Liver (tissue), 9 donors: Measurements from ENCODE around the gene KIF21A. TPM values are rescaled to one million over a fixed set of nuclear protein-coding genes. Genes with fewer than 3 reads are reported as not detected.
"Not testable (repeated sequence)": the region's sequence is repeated elsewhere in the genome, so short reads cannot be mapped to it uniquely, and the experiment has no call there.

Source experiments
- DNase-seq: peaks from one replicate; pipeline ENCODE4 v3.0.0-alpha.2; 2017; ENCODE audit warnings: low spot score
- H3K27ac ChIP-seq, 2 donors: one replicate each; pipeline ENCODE4 v1.7.0; 2013; ENCODE audit warnings: inconsistent platforms in 2 of 2, low read length in 2 of 2, control low read depth in 1 of 2, low read depth in 1 of 2, mild to moderate bottlenecking in 1 of 2
- H3K27me3 ChIP-seq, 4 donors: one replicate each; pipeline versions ENCODE4 v1.6.1 to v1.7.0; 2013; ENCODE audit warnings: low read length in 3 of 4, inconsistent platforms in 1 of 4, mild to moderate bottlenecking in 1 of 4, moderate library complexity in 1 of 4; ENCODE audit not compliant: control insufficient read depth in 4 of 4, insufficient read depth in 4 of 4
- H3K36me3 ChIP-seq, 4 donors: one replicate each; pipeline versions ENCODE4 v1.6.1 to v1.7.0; 2013; ENCODE audit warnings: low read length in 3 of 4, mild to moderate bottlenecking in 3 of 4, low read depth in 1 of 4, moderate library complexity in 1 of 4; ENCODE audit not compliant: control insufficient read depth in 4 of 4, insufficient read depth in 3 of 4
- H3K4me1 ChIP-seq, 4 donors: one replicate each; pipeline versions ENCODE4 v1.6.1 to v1.7.0; 2013; ENCODE audit warnings: low read length in 3 of 4, mild to moderate bottlenecking in 3 of 4, moderate library complexity in 1 of 4; ENCODE audit not compliant: control insufficient read depth in 4 of 4, insufficient read depth in 4 of 4
- H3K4me3 ChIP-seq, 3 donors: one replicate each; pipeline versions ENCODE4 v1.6.1 to v1.7.0; 2013; ENCODE audit warnings: low read length in 3 of 3, control low read depth in 1 of 3, low read depth in 1 of 3, mild to moderate bottlenecking in 1 of 3
- H3K9ac ChIP-seq, 2 donors: one replicate each; pipeline ENCODE4 v1.7.0; 2013; ENCODE audit warnings: low read length in 2 of 2, mild to moderate bottlenecking in 2 of 2, moderate library complexity in 2 of 2, control low read depth in 1 of 2, low read depth in 1 of 2
- H3K9me3 ChIP-seq, 4 donors: one replicate each; pipeline versions ENCODE4 v1.6.1 to v1.7.0; 2013; ENCODE audit warnings: low read length in 3 of 4; ENCODE audit not compliant: control insufficient read depth in 4 of 4
- FOXA1 ChIP-seq: IDR thresholded peaks from 2 replicates; pipeline ENCODE4 v1.6.1; 2016; ENCODE audit warnings: antibody characterized with exemption
- FOXA2 ChIP-seq: IDR thresholded peaks from 2 replicates; pipeline ENCODE4 v1.6.1; 2016; ENCODE audit warnings: antibody characterized with exemption
- GABPA ChIP-seq, 2 donors: IDR thresholded peaks in 1 of 2; conservative IDR thresholded peaks in 1 of 2; 2 replicates each; pipeline ENCODE4 v1.6.1; 2016; ENCODE audit warnings: antibody characterized with exemption in 2 of 2, mild to moderate bottlenecking in 1 of 2, moderate library complexity in 1 of 2
- HNF4A ChIP-seq, 2 donors: conservative IDR thresholded peaks; 2 replicates each; pipeline ENCODE4 v1.6.1; 2016; ENCODE audit warnings: antibody characterized with exemption in 2 of 2, mild to moderate bottlenecking in 2 of 2
- NR2F2 ChIP-seq: IDR thresholded peaks from 2 replicates; pipeline ENCODE4 v1.6.1; 2016; ENCODE audit warnings: antibody characterized with exemption
- RXRA ChIP-seq, 2 donors: IDR thresholded peaks; 2 replicates each; pipeline ENCODE4 v1.6.1; 2017 to 2018; ENCODE audit warnings: antibody characterized with exemption in 2 of 2, mild to moderate bottlenecking in 1 of 2
- SP1 ChIP-seq: IDR thresholded peaks from 2 replicates; pipeline ENCODE4 v1.6.1; 2018; ENCODE audit warnings: antibody characterized with exemption, mild to moderate bottlenecking
- TAF1 ChIP-seq: conservative IDR thresholded peaks from 2 replicates; pipeline ENCODE4 v1.6.1; 2016; ENCODE audit warnings: antibody characterized with exemption, mild to moderate bottlenecking
- WGBS: extraction: QIAGEN DNeasy Blood & Tissue Kit; methylation state at CpG from one replicate; pipeline ENCODE4 v1.1.7; 2013; 5-methylcytosine and 5-hydroxymethylcytosine counted together
- polyA plus RNA-seq, 2 donors: library from polyadenylated mRNA; stranded (reverse) in 1 of 2; unstranded in 1 of 2; fragments of 200-250 nt in 1 of 2; fragments of >200 nt in 1 of 2; fragmentation: Nextera tagmentation in 1 of 2; extraction: Ambion mirVana in 1 of 2; gene quantifications; one replicate each; pipeline versions ENCODE4 v1.2.1 to v1.2.3, GENCODE V29; 2013 to 2015
- total RNA-seq, 2 donors: library from RNA; depleted of rRNA; stranded (reverse); fragments of >200 nt; gene quantifications; one replicate each; pipeline ENCODE4 v1.2.3, GENCODE V29; 2014
- TF ChIP-seq, protein P1 (sequence below): IDR thresholded peaks from 2 replicates; pipeline ENCODE4 v1.6.1; 2016; ENCODE audit warnings: antibody characterized with exemption
- TF ChIP-seq, protein P2 (sequence below): IDR thresholded peaks from 2 replicates; pipeline ENCODE4 v1.6.1; 2016; ENCODE audit warnings: antibody characterized with exemption, mild to moderate bottlenecking
- TF ChIP-seq, protein P3 (sequence below): IDR thresholded peaks from 2 replicates; pipeline ENCODE4 v1.6.1; 2016; ENCODE audit warnings: antibody characterized with exemption
- TF ChIP-seq, protein P4 (sequence below): fragments of 150-350 bp; IDR thresholded peaks from 2 replicates; pipeline ENCODE4 v1.5.1; 2017; ENCODE audit warnings: improper control_type of control experiment, low read depth, low read length; ENCODE audit not compliant: missing input control
- donor health status: healthy.
- donor health status: healthy.
- donor health status: healthy.
- donor health status: healthy.
- donor health status: healthy.

Gene KIF21A
- total and polyA plus RNA-seq, 4 donors: 9.1 to 47.4 (median 21.0) TPM

DNA sequence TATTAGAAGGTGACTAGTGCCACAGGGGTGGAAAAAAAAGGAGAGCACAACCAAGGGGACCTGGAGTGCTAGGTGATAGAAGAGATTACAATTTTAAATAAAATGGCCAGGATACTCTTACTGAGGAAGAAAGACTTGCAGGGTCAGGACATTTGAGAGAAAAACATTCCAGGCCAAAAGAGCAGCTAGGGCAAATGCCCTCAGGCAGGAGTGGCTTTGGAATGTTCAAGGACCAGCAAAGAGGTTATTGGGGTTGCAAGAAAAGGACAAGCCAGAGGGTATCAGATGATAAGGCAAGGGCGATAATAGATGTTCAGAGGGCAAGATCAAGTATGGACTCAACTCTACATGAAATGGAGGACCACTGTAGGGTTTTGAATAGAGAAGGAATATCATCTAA is 146.4 kb downstream of the KIF21A start:
- 97% methylated on average over 1 of the region's 1 CpG for WGBS
- no peaks in the 10 kb centered on the region for H3K4me1 ChIP-seq
- no peak overlapping the region for H3K27ac ChIP-seq
- peaks cover 2 to 3% (median 2%) of the 10 kb centered on the region in 4 donors for H3K36me3 ChIP-seq
- TF ChIP-seq FOXA1 (no peak), HNF4A (conservative IDR thresholded peaks at IDR 0.05) (no peak), RXRA (IDR thresholded peaks at IDR 0.05) (no peak), FOXA2 (no peak)
- no peak overlapping the region for H3K4me3 ChIP-seq
- H3K9me3 ChIP-seq: no peaks in the 10 kb centered on the region
- H3K9ac ChIP-seq: no peak overlapping the region
- no peaks in the 10 kb centered on the region for H3K27me3 ChIP-seq
- DNase-seq: no peak

DNA sequence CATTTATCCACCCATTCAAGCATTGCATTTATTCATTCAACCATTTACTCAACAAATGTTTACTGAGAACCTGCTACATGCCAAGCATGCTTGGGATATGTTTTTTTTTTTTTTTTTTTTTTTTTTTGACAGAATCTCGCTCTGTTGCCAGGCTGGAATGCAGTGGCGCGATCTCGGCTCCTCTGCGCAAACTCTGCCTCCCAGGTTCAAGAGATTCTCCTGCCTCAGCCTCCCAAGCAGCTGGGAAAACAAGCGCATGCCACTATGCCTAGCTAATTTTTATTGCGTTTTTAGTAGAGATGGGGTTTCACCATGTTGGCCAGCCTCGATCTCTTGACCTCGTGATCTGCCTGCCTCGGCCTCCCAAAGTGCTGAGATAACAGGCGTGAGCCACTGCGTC is 147.3 kb downstream of the KIF21A start:
- H3K27me3 ChIP-seq, H3K36me3 ChIP-seq, DNase-seq, H3K27ac ChIP-seq, H3K9me3 ChIP-seq, H3K4me3 ChIP-seq, H3K4me1 ChIP-seq, H3K9ac ChIP-seq: not testable (repeated sequence)
- 97% methylated on average over 12 of the region's 12 CpGs for WGBS

DNA sequence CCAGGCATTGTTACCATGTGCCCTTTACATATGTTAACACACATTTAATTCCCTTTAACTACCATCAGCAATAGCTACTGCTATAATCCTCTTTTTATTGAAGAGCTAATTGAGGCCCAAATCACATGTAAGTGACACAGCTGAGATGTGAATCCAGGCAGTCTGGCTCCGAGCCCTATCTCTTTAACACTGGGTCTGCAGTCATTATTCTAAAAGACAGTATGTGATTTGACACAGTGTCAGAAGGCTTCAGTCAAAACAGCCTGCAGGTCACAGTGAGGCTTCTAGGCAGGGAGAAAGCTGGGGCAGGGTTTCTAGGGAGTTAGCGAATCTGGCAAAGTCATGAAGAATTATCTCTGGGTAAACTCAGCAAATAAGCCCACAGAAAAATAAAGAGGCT is 148.2 kb downstream of the KIF21A start:
- no peak overlapping the region for H3K4me3 ChIP-seq
- DNase-seq: no peak
- no peak overlapping the region for H3K9ac ChIP-seq

More for the DNA sequence above, 148.2 kb downstream of the KIF21A start:
- WGBS: 85% methylated on average over 2 of the region's 2 CpGs
- Histone ChIP-seq H3K27ac (no peak overlapping the region), H3K9me3 (no peaks in the 10 kb centered on the region), H3K27me3 (no peaks in the 10 kb centered on the region), H3K4me1 (no peaks in the 10 kb centered on the region), H3K36me3 (peaks cover 0 to 3% (median under 1%) of the 10 kb centered on the region in 4 donors)
- TF ChIP-seq NR2F2: no peak
- TF ChIP-seq HNF4A (conservative IDR thresholded peaks at IDR 0.05): no peak
- no peak for TF ChIP-seq GABPA (IDR thresholded peaks at IDR 0.05 in 1 of 2, conservative IDR thresholded peaks at IDR 0.05 in 1 of 2)
- no peak for TF ChIP-seq RXRA (IDR thresholded peaks at IDR 0.05)
- TF ChIP-seq, protein P1, sequence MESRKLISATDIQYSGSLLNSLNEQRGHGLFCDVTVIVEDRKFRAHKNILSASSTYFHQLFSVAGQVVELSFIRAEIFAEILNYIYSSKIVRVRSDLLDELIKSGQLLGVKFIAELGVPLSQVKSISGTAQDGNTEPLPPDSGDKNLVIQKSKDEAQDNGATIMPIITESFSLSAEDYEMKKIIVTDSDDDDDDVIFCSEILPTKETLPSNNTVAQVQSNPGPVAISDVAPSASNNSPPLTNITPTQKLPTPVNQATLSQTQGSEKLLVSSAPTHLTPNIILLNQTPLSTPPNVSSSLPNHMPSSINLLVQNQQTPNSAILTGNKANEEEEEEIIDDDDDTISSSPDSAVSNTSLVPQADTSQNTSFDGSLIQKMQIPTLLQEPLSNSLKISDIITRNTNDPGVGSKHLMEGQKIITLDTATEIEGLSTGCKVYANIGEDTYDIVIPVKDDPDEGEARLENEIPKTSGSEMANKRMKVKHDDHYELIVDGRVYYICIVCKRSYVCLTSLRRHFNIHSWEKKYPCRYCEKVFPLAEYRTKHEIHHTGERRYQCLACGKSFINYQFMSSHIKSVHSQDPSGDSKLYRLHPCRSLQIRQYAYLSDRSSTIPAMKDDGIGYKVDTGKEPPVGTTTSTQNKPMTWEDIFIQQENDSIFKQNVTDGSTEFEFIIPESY: no peak
- TF ChIP-seq TAF1: no peak
- TF ChIP-seq, protein P2, sequence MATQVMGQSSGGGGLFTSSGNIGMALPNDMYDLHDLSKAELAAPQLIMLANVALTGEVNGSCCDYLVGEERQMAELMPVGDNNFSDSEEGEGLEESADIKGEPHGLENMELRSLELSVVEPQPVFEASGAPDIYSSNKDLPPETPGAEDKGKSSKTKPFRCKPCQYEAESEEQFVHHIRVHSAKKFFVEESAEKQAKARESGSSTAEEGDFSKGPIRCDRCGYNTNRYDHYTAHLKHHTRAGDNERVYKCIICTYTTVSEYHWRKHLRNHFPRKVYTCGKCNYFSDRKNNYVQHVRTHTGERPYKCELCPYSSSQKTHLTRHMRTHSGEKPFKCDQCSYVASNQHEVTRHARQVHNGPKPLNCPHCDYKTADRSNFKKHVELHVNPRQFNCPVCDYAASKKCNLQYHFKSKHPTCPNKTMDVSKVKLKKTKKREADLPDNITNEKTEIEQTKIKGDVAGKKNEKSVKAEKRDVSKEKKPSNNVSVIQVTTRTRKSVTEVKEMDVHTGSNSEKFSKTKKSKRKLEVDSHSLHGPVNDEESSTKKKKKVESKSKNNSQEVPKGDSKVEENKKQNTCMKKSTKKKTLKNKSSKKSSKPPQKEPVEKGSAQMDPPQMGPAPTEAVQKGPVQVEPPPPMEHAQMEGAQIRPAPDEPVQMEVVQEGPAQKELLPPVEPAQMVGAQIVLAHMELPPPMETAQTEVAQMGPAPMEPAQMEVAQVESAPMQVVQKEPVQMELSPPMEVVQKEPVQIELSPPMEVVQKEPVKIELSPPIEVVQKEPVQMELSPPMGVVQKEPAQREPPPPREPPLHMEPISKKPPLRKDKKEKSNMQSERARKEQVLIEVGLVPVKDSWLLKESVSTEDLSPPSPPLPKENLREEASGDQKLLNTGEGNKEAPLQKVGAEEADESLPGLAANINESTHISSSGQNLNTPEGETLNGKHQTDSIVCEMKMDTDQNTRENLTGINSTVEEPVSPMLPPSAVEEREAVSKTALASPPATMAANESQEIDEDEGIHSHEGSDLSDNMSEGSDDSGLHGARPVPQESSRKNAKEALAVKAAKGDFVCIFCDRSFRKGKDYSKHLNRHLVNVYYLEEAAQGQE: no peak
- TF ChIP-seq, protein P3, sequence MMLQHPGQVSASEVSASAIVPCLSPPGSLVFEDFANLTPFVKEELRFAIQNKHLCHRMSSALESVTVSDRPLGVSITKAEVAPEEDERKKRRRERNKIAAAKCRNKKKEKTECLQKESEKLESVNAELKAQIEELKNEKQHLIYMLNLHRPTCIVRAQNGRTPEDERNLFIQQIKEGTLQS: no peak
- no peak for TF ChIP-seq SP1
- TF ChIP-seq, protein P4, sequence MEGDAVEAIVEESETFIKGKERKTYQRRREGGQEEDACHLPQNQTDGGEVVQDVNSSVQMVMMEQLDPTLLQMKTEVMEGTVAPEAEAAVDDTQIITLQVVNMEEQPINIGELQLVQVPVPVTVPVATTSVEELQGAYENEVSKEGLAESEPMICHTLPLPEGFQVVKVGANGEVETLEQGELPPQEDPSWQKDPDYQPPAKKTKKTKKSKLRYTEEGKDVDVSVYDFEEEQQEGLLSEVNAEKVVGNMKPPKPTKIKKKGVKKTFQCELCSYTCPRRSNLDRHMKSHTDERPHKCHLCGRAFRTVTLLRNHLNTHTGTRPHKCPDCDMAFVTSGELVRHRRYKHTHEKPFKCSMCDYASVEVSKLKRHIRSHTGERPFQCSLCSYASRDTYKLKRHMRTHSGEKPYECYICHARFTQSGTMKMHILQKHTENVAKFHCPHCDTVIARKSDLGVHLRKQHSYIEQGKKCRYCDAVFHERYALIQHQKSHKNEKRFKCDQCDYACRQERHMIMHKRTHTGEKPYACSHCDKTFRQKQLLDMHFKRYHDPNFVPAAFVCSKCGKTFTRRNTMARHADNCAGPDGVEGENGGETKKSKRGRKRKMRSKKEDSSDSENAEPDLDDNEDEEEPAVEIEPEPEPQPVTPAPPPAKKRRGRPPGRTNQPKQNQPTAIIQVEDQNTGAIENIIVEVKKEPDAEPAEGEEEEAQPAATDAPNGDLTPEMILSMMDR: no peak
